Measurements from ENCODE around the gene ADISSP.

GRCh38 chr20:3798373-3798768, 30.8 kb upstream of the ADISSP start:
- TF ChIP-seq ZNF674 (CRISPR knock-in tag; IDR thresholded peaks at IDR 0.05; ENCODE audit: low read depth) (no peak), SMAD1 (CRISPR knock-in tag; IDR thresholded peaks at IDR 0.05; ENCODE audit: borderline replicate concordance, low read depth) (no peak; the same call in 1 of the 2 replicates), MYNN (CRISPR knock-in tag; IDR thresholded peaks at IDR 0.05; ENCODE audit: low read depth) (no peak), GABPA (IDR thresholded peaks at IDR 0.05; ENCODE audit: low read depth, low read length) (no peak), GABPA (CRISPR knock-in tag; IDR thresholded peaks at IDR 0.05; ENCODE audit: low read depth) (no peak)
- TF ChIP-seq, protein P1, sequence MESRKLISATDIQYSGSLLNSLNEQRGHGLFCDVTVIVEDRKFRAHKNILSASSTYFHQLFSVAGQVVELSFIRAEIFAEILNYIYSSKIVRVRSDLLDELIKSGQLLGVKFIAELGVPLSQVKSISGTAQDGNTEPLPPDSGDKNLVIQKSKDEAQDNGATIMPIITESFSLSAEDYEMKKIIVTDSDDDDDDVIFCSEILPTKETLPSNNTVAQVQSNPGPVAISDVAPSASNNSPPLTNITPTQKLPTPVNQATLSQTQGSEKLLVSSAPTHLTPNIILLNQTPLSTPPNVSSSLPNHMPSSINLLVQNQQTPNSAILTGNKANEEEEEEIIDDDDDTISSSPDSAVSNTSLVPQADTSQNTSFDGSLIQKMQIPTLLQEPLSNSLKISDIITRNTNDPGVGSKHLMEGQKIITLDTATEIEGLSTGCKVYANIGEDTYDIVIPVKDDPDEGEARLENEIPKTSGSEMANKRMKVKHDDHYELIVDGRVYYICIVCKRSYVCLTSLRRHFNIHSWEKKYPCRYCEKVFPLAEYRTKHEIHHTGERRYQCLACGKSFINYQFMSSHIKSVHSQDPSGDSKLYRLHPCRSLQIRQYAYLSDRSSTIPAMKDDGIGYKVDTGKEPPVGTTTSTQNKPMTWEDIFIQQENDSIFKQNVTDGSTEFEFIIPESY (CRISPR knock-in tag; IDR thresholded peaks at IDR 0.05) = no peak

All from HepG2 (cell line).